ENCODE measurements around the gene SBSN.

DNA sequence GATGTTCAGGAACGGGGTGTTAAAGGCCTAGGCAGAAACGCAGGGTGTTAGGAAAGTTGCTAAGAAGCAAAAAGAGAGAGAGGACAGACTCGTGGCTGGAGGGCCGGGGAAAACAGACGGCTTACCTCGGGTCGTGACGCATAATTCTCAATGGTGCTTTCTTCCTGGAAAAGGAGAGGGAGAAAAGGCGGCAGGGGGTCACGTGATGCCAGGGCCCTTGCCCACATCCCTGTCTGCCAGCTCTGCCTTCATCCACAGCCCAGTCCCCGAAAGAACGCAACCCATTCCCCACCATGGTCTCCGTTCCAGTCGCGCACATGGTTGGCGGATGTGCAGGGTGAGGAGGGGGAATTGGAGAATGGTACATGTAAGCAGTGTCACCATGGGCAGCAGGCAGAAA, 39.4 kb downstream of the SBSN start:
- TF ChIP-seq, protein P1, sequence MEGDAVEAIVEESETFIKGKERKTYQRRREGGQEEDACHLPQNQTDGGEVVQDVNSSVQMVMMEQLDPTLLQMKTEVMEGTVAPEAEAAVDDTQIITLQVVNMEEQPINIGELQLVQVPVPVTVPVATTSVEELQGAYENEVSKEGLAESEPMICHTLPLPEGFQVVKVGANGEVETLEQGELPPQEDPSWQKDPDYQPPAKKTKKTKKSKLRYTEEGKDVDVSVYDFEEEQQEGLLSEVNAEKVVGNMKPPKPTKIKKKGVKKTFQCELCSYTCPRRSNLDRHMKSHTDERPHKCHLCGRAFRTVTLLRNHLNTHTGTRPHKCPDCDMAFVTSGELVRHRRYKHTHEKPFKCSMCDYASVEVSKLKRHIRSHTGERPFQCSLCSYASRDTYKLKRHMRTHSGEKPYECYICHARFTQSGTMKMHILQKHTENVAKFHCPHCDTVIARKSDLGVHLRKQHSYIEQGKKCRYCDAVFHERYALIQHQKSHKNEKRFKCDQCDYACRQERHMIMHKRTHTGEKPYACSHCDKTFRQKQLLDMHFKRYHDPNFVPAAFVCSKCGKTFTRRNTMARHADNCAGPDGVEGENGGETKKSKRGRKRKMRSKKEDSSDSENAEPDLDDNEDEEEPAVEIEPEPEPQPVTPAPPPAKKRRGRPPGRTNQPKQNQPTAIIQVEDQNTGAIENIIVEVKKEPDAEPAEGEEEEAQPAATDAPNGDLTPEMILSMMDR (conservative IDR thresholded peaks at IDR 0.05; ENCODE audit: low read length), result no peak
- TF ChIP-seq EZH2phosphoT487 (IDR thresholded peaks at IDR 0.05; ENCODE audit: borderline replicate concordance), result no peak

Measured in Loucy (cell line).